Trophoblast cell (in vitro differentiated cells and primary cell): ENCODE results near the gene GSG1.
A peak's percentile ranks its signal among the peaks of the same experiment; 100 is the strongest.

Experiments used
- DNase-seq, 2 donors: peaks; one replicate each; pipeline ENCODE4 v3.0.0-alpha.2; 2016
- H2AFZ ChIP-seq: 2 replicates; pipeline ENCODE4 v1.6.1; 2013; ENCODE audit warnings: low read length, moderate library complexity, mild to moderate bottlenecking; ENCODE audit not compliant: insufficient read depth, poor library complexity
- H2AK5ac ChIP-seq: 2 replicates; pipeline ENCODE4 v1.6.1; 2013; ENCODE audit warnings: mild to moderate bottlenecking, low read length
- H2BK120ac ChIP-seq: 2 replicates; pipeline ENCODE4 v1.6.1; 2013; ENCODE audit warnings: low read length, mild to moderate bottlenecking, moderate library complexity; ENCODE audit not compliant: insufficient read depth, poor library complexity
- H2BK12ac ChIP-seq: 2 replicates; pipeline ENCODE4 v1.6.1; 2013; ENCODE audit warnings: mild to moderate bottlenecking, low read length, moderate library complexity
- H2BK5ac ChIP-seq: 2 replicates; pipeline ENCODE4 v1.6.1; 2013; ENCODE audit warnings: low read length, low read depth, moderate library complexity, mild to moderate bottlenecking; ENCODE audit not compliant: poor library complexity
- H3K14ac ChIP-seq: 2 replicates; pipeline ENCODE4 v1.6.1; 2013; ENCODE audit warnings: mild to moderate bottlenecking, low read length
- H3K18ac ChIP-seq: 2 replicates; pipeline ENCODE4 v1.6.1; 2013; ENCODE audit warnings: mild to moderate bottlenecking, low read length
- H3K23ac ChIP-seq: 2 replicates; pipeline ENCODE4 v1.6.1; 2013; ENCODE audit warnings: low read length
- H3K27ac ChIP-seq: 2 replicates; pipeline ENCODE4 v1.5.1; 2013; ENCODE audit warnings: low read depth, mild to moderate bottlenecking, inconsistent platforms, low read length, moderate library complexity
- H3K27me3 ChIP-seq: 2 replicates; pipeline ENCODE4 v1.6.1; 2013; ENCODE audit warnings: inconsistent platforms, mild to moderate bottlenecking, low read length, moderate library complexity; ENCODE audit not compliant: insufficient read depth
- H3K36me3 ChIP-seq, 2 experiments: 1 replicate in 1 of 2; 2 replicates in 1 of 2; pipeline ENCODE4 v1.6.1; 2013; ENCODE audit warnings: low read length in 2 of 2, mild to moderate bottlenecking in 2 of 2, moderate library complexity in 1 of 2; ENCODE audit not compliant: insufficient read depth in 2 of 2, control insufficient read depth in 1 of 2
- H3K4ac ChIP-seq: 2 replicates; pipeline ENCODE4 v1.6.1; 2013; ENCODE audit warnings: low read depth, mild to moderate bottlenecking, low read length, moderate library complexity
- H3K4me1 ChIP-seq, 2 experiments: 1 replicate in 1 of 2; 2 replicates in 1 of 2; pipeline ENCODE4 v1.6.1; 2013; ENCODE audit warnings: low read length in 2 of 2, mild to moderate bottlenecking in 2 of 2, moderate library complexity in 1 of 2; ENCODE audit not compliant: insufficient read depth in 2 of 2, control insufficient read depth in 1 of 2
- H3K4me2 ChIP-seq: 2 replicates; pipeline ENCODE4 v1.6.1; 2013; ENCODE audit warnings: inconsistent platforms, mild to moderate bottlenecking, low read length, moderate library complexity
- H3K4me3 ChIP-seq: 2 replicates; pipeline ENCODE4 v1.5.1; 2013; ENCODE audit warnings: mild to moderate bottlenecking, low read depth, low read length, inconsistent platforms
- H3K79me1 ChIP-seq: one replicate; pipeline ENCODE4 v1.6.1; 2013; ENCODE audit warnings: low read length
- H3K79me2 ChIP-seq: 2 replicates; pipeline ENCODE4 v1.6.1; 2013; ENCODE audit warnings: low read length, mild to moderate bottlenecking; ENCODE audit not compliant: control insufficient read depth, insufficient read depth, poor library complexity
- H3K9ac ChIP-seq: 2 replicates; pipeline ENCODE4 v1.6.1; 2013; ENCODE audit warnings: mild to moderate bottlenecking, low read length
- H3K9me3 ChIP-seq: 2 replicates; pipeline ENCODE4 v1.6.1; 2013; ENCODE audit warnings: low read depth, mild to moderate bottlenecking, control low read depth, inconsistent platforms, low read length; ENCODE audit not compliant: insufficient read depth
- H4K12ac ChIP-seq: 2 replicates; pipeline ENCODE4 v1.6.1; 2013; ENCODE audit warnings: low read depth, mild to moderate bottlenecking, low read length, moderate library complexity
- H4K8ac ChIP-seq: 2 replicates; pipeline ENCODE4 v1.6.1; 2013; ENCODE audit warnings: low read depth, mild to moderate bottlenecking, low read length, moderate library complexity
- H4K91ac ChIP-seq: one replicate; pipeline ENCODE4 v1.6.1; 2013; ENCODE audit warnings: low read depth, mild to moderate bottlenecking, low read length, moderate library complexity
- WGBS: extraction: QIAGEN DNeasy Blood & Tissue Kit; methylation state at CpG from one replicate; pipeline ENCODE4 v1.1.7; 2013; ENCODE audit warnings: missing lambda C conversion rate; ENCODE audit not compliant: insufficient read length, insufficient coverage; ENCODE audit errors: extremely low coverage; 5-methylcytosine and 5-hydroxymethylcytosine counted together

The GSG1 gene

GRCh38 chr12:13144266-13144828 lies 40.9 kb upstream of the GSG1 start:
- Histone ChIP-seq H3K4me2 (no peak overlapping the region), H3K79me2 (no peaks in the 10 kb centered on the region), H2AFZ (no peak overlapping the region)

GRCh38 chr12:13142747-13143146 lies 39.3 kb upstream of the GSG1 start:
- no peak for DNase-seq
- H3K4ac ChIP-seq, result no peak overlapping the region
- H3K27ac ChIP-seq, result no peak overlapping the region
- H3K79me1 ChIP-seq, result peaks cover 2% of the 10 kb centered on the region
- H4K91ac ChIP-seq, result no peak overlapping the region
- no peak overlapping the region for H2BK12ac ChIP-seq
- no CpG with 5 or more reads among the region's 8 CpGs for WGBS
- H3K9ac ChIP-seq, result no peak overlapping the region
- no peaks in the 10 kb centered on the region for H3K27me3 ChIP-seq
- no peak overlapping the region for H2AK5ac ChIP-seq
- H4K12ac ChIP-seq, result no peak overlapping the region
- no peak overlapping the region for H2BK5ac ChIP-seq
- no peak overlapping the region for H3K14ac ChIP-seq
- no peak overlapping the region for H3K23ac ChIP-seq
- H3K18ac ChIP-seq, result no peak overlapping the region
- H2AFZ ChIP-seq, result no peak overlapping the region
- no peak overlapping the region for H2BK120ac ChIP-seq
- no peak overlapping the region for H3K4me3 ChIP-seq
- no peak overlapping the region for H3K4me2 ChIP-seq
- no peaks in the 10 kb centered on the region for H3K36me3 ChIP-seq
- H3K79me2 ChIP-seq, result no peaks in the 10 kb centered on the region
- peaks cover 2 to 11% of the 10 kb centered on the region in 2 experiments for H3K4me1 ChIP-seq
- H3K9me3 ChIP-seq, result peaks cover 10% of the 10 kb centered on the region
- no peak overlapping the region for H4K8ac ChIP-seq

More at GRCh38 chr12:13144266-13144828, 40.9 kb upstream of the GSG1 start:
- Histone ChIP-seq H3K4me1 (peaks cover 6 to 18% of the 10 kb centered on the region in 2 experiments), H3K36me3 (no peaks in the 10 kb centered on the region), H3K18ac (no peak overlapping the region), H3K14ac (no peak overlapping the region), H3K27ac (no peak overlapping the region), H2BK5ac (no peak overlapping the region), H3K23ac (no peak overlapping the region), H3K4ac (no peak overlapping the region), H2BK120ac (no peak overlapping the region), H2AK5ac (no peak overlapping the region), H2BK12ac (no peak overlapping the region), H4K91ac (no peak overlapping the region), H4K8ac (no peak overlapping the region), H3K9ac (no peak overlapping the region), H3K27me3 (no peaks in the 10 kb centered on the region), H3K4me3 (no peak overlapping the region), H3K9me3 (peaks cover 10% of the 10 kb centered on the region), H3K79me1 (peaks cover 8% of the 10 kb centered on the region), H4K12ac (no peak overlapping the region)
- DNase-seq, result no peak
- WGBS, result no CpG with 5 or more reads among the region's 2 CpGs

GRCh38 chr12:13141686-13142085 lies 38.2 kb upstream of the GSG1 start:
- Histone ChIP-seq H2AK5ac (no peak overlapping the region), H4K91ac (no peak overlapping the region), H2BK12ac (no peak overlapping the region), H4K8ac (no peak overlapping the region), H2BK120ac (no peak overlapping the region), H3K36me3 (no peaks in the 10 kb centered on the region), H3K4me2 (no peak overlapping the region), H3K9ac (no peak overlapping the region), H3K79me1 (peaks cover 2% of the 10 kb centered on the region), H3K9me3 (peaks cover 10% of the 10 kb centered on the region), H2BK5ac (no peak overlapping the region), H3K18ac (no peak overlapping the region), H3K4me3 (no peak overlapping the region), H2AFZ (no peak overlapping the region), H3K27me3 (no peaks in the 10 kb centered on the region), H3K23ac (no peak overlapping the region), H3K14ac (no peak overlapping the region), H3K4ac (no peak overlapping the region), H4K12ac (no peak overlapping the region), H3K4me1 (peaks cover 2 to 7% of the 10 kb centered on the region in 2 experiments), H3K27ac (no peak overlapping the region), H3K79me2 (no peaks in the 10 kb centered on the region)
- WGBS, result no CpG with 5 or more reads among the region's 5 CpGs
- no peak for DNase-seq

GRCh38 chr12:13135371-13136178 lies 32.1 kb upstream of the GSG1 start:
- Histone ChIP-seq H3K4me2 (peak overlapping the region; percentile 46), H3K27ac (peak overlapping the region; percentile 81), H3K9ac (no peak overlapping the region), H3K18ac (peak overlapping the region; percentile 10), H2BK120ac (peak overlapping the region; percentile 61), H3K4me3 (no peak overlapping the region), H2AFZ (peak overlapping the region; percentile 37), H3K4me1 (peaks cover 8 to 16% of the 10 kb centered on the region in 2 experiments), H4K8ac (peak overlapping the region; percentile 13), H3K79me2 (no peaks in the 10 kb centered on the region), H3K14ac (peak overlapping the region; percentile 12), H4K91ac (peak overlapping the region; percentile 19), H4K12ac (no peak overlapping the region), H3K9me3 (peaks cover 8% of the 10 kb centered on the region), H3K23ac (no peak overlapping the region), H2AK5ac (peak overlapping the region; percentile 44), H3K79me1 (peaks cover 11% of the 10 kb centered on the region), H3K36me3 (no peaks in the 10 kb centered on the region), H2BK12ac (peak overlapping the region; percentile 42), H3K27me3 (no peaks in the 10 kb centered on the region), H2BK5ac (peak overlapping the region; percentile 12), H3K4ac (no peak overlapping the region)
- peak; percentile 96 to 97 for DNase-seq
- WGBS, result no CpG with 5 or more reads among the region's 14 CpGs
